HepG2 (cell line): Measurements from ENCODE around the gene PLVAP. TPM values are rescaled to one million over a fixed set of nuclear protein-coding genes. Genes with fewer than 3 reads are reported as not detected.

Experiments used
- ARID5B ChIP-seq: IDR thresholded peaks from 2 replicates; pipeline ENCODE4 v1.4.0; 2020; ENCODE audit warnings: mild to moderate bottlenecking, missing genetic modification reagents
- GATAD1 ChIP-seq: IDR thresholded peaks from 2 replicates; pipeline ENCODE4 v1.6.1; 2016; ENCODE audit warnings: missing genetic modification reagents, missing compliant biosample characterization
- MTERF4 ChIP-seq: sonication (generic); formaldehyde crosslinking; IDR thresholded peaks from 2 replicates; pipeline ENCODE4 v1.8.0; 2023; ENCODE audit warnings: mild to moderate bottlenecking, missing genetic modification reagents
- PAXIP1 ChIP-seq: sonication (generic); formaldehyde crosslinking; conservative IDR thresholded peaks from 2 replicates; pipeline ENCODE4 v1.4.0; 2020; ENCODE audit warnings: mild to moderate bottlenecking, missing genetic modification reagents, moderate library complexity
- REST ChIP-seq, 2 experiments: IDR thresholded peaks; 2 replicates each; pipeline ENCODE4 v1.6.1; 2011 to 2012; ENCODE audit warnings: low read length in 2 of 2, borderline replicate concordance in 1 of 2, low read depth in 1 of 2, mild to moderate bottlenecking in 1 of 2, moderate library complexity in 1 of 2
- SNAPC2 ChIP-seq: sonication (generic); formaldehyde crosslinking; IDR thresholded peaks from 2 replicates; pipeline ENCODE4 v1.8.1; 2022; ENCODE audit warnings: mild to moderate bottlenecking, missing genetic modification reagents
- SOX6 ChIP-seq, 2 experiments: fragments of 450-650 bp in 1 of 2; sonication (generic) in 1 of 2; formaldehyde crosslinking in 1 of 2; IDR thresholded peaks; 2 replicates each; pipeline versions ENCODE4 v1.4.0 to v1.6.1; 2017 to 2020; ENCODE audit warnings: antibody characterized with exemption in 1 of 2, mild to moderate bottlenecking in 1 of 2, missing genetic modification reagents in 1 of 2
- TFDP2 ChIP-seq: sonication (generic); formaldehyde crosslinking; IDR thresholded peaks from 2 replicates; pipeline ENCODE4 v1.4.0; 2020; ENCODE audit warnings: missing genetic modification reagents
- THAP11 ChIP-seq: IDR thresholded peaks from 2 replicates; pipeline ENCODE4 v1.6.1; 2016; ENCODE audit warnings: missing biosample characterization, missing genetic modification reagents
- THAP7 ChIP-seq: sonication (generic); formaldehyde crosslinking; IDR thresholded peaks from 2 replicates; pipeline ENCODE4 v1.8.1; 2023; ENCODE audit warnings: mild to moderate bottlenecking, missing genetic modification reagents
- ZNF225 ChIP-seq: sonication (generic); formaldehyde crosslinking; IDR thresholded peaks from 2 replicates; pipeline ENCODE4 v1.4.0; 2020; ENCODE audit warnings: mild to moderate bottlenecking, missing genetic modification reagents
- ZNF747 ChIP-seq: sonication (generic); formaldehyde crosslinking; IDR thresholded peaks from 2 replicates; pipeline ENCODE4 v1.8.1; 2023; ENCODE audit warnings: missing genetic modification reagents, mild to moderate bottlenecking, borderline replicate concordance
- ZNF775 ChIP-seq: sonication (generic); formaldehyde crosslinking; IDR thresholded peaks from 2 replicates; pipeline ENCODE4 v1.4.0; 2020; ENCODE audit warnings: missing genetic modification reagents, mild to moderate bottlenecking, moderate library complexity, borderline replicate concordance
- polyA plus RNA-seq, 8 experiments: library from polyadenylated mRNA; depleted of rRNA in 3 of 8; stranded (reverse) in 7 of 8; unstranded in 1 of 8; fragments of >200 nt; fragmentation: Illumina TruSeq in 4 of 8; extraction: Trizol in 4 of 8; gene quantifications; 2 replicates each; pipeline versions ENCODE4 v1.2.1 to v1.2.3, GENCODE V29; 2011 to 2016; ENCODE audit warnings: low read depth in 4 of 8, missing spikeins in 1 of 8, mixed read lengths in 1 of 8; ENCODE audit not compliant: insufficient read depth in 1 of 8
- total RNA-seq, 5 experiments: library from RNA; depleted of rRNA; stranded (reverse); fragments of >200 nt; fragmentation: Illumina TruSeq; extraction: Trizol; gene quantifications; 2 replicates each; pipeline ENCODE4 v1.2.3, GENCODE V29; 2016; ENCODE audit warnings: low read depth in 1 of 5

PLVAP gene
- total and polyA plus RNA-seq, 2 of the 13 experiments (the other 11 are each of a cell fraction or from before 2014, with no cell fraction given) = 0.26 TPM; not detected in 1

- TF ChIP-seq ZNF225 (no peak; the same call in 1 of the 2 replicates), SOX6 (IDR thresholded peaks at IDR 0.05) (no peak), SOX6 (CRISPR knock-in tag; IDR thresholded peaks at IDR 0.05) (peak; percentile 22; the same call in 1 of the 2 replicates), ZNF775 (CRISPR knock-in tag) (no peak), MTERF4 (CRISPR knock-in tag) (no peak), PAXIP1 (peak; percentile 18; the same call in 1 of the 2 replicates), THAP7 (CRISPR knock-in tag) (no peak), THAP11 (CRISPR knock-in tag) (peak; percentile 79), ZNF747 (CRISPR knock-in tag) (no peak), ARID5B (CRISPR knock-in tag) (peak; percentile 43; the same call in 1 of the 2 replicates), GATAD1 (no peak; the same call in 1 of the 2 replicates), TFDP2 (peak; percentile 61; the same call in 1 of the 2 replicates), SNAPC2 (CRISPR knock-in tag) (no peak), REST (IDR thresholded peaks at IDR 0.05; ENCODE audit: borderline replicate concordance in 1 of 2, low read depth in 1 of 2, low read length in 2 of 2) (no peak)
Observed at GRCh38 chr19:17390665-17391370, 13.7 kb upstream of the PLVAP start (continued).
